ENCODE measurements around the gene PDE6A. TPM values are rescaled to one million over a fixed set of nuclear protein-coding genes. Genes with fewer than 3 reads are reported as not detected.
"Not testable (repeated sequence)": the region's sequence is repeated elsewhere in the genome, so short reads cannot be mapped to it uniquely, and the experiment has no call there.

The PDE6A gene
- total and polyA plus RNA-seq, 12 donors = 0.14 to 1.6 (median 0.86) TPM

DNA sequence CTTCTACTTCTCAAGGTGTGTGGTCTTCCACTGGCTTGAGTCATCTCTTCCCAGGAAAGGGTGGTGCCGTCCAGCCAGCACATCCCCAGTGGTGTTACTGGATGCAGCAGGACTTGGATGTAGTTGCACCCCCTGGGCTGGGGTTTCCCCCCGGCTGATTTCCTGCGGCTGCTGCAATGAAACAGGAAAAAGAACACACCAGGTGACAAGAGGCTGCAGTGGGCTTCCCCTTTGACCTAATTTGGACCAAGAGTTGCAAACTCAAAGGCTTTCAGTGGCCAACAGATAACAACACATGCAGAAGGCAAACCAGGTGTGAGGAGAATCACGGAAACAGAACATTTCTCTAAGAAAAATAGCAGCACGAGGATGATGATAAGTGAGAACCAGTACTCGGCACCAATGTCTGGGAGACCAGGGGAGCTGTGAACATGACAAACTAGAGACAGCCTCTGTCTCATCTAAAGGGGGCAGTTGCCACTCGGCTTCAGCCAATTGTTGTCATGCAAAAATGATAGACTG is 83.7 kb downstream of the PDE6A start:
- Histone ChIP-seq H3K27me3 (no peaks in the 10 kb centered on the region), H3K4me1 (replicated peaks in 1 of 2) (peaks cover 10 to 17% of the 10 kb centered on the region in 2 donors), H3K9me3 (replicated peaks in 1 of 3) (no peaks in the 10 kb centered on the region), H3K36me3 (replicated peaks in 1 of 2) (no peaks in the 10 kb centered on the region), H3K27ac (no peak overlapping the region), H3K4me3 (no peak overlapping the region)
- DNase-seq = no peak
- TF ChIP-seq POLR2A (IDR thresholded peaks at IDR 0.05) = no peak
- TF ChIP-seq, protein P1, sequence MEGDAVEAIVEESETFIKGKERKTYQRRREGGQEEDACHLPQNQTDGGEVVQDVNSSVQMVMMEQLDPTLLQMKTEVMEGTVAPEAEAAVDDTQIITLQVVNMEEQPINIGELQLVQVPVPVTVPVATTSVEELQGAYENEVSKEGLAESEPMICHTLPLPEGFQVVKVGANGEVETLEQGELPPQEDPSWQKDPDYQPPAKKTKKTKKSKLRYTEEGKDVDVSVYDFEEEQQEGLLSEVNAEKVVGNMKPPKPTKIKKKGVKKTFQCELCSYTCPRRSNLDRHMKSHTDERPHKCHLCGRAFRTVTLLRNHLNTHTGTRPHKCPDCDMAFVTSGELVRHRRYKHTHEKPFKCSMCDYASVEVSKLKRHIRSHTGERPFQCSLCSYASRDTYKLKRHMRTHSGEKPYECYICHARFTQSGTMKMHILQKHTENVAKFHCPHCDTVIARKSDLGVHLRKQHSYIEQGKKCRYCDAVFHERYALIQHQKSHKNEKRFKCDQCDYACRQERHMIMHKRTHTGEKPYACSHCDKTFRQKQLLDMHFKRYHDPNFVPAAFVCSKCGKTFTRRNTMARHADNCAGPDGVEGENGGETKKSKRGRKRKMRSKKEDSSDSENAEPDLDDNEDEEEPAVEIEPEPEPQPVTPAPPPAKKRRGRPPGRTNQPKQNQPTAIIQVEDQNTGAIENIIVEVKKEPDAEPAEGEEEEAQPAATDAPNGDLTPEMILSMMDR (IDR thresholded peaks at IDR 0.05) = no peak
- 78 to 89% (median 84%) methylated on average over 7 of the region's 7 CpGs for WGBS, 4 donors
- intact Hi-C loops (cut with DNase I) = no loop called here

DNA sequence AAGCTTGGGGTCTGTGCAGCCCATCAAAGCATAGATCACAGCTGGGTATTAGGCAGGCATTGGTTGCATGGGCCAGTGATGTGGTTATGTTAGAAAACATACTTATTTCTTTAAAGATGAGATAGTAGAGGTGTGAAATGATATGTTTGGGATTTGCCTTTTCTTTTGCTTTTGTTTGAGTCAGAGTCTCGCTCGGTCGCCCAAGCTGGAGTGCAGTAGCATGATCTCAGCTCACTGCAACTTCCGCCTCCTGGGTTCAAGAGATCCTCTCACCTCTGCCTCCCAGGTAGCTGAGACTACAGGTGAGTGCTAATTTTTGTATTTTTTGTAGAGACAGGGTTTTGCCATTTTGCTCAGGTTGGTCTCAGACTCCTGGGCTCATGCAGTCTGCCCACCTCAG is 84.8 kb downstream of the PDE6A start:
- WGBS, 4 donors = 97 to 100% (median 98%) methylated on average over 4 of the region's 4 CpGs
- intact Hi-C loops (cut with DNase I) = no loop called here

DNA sequence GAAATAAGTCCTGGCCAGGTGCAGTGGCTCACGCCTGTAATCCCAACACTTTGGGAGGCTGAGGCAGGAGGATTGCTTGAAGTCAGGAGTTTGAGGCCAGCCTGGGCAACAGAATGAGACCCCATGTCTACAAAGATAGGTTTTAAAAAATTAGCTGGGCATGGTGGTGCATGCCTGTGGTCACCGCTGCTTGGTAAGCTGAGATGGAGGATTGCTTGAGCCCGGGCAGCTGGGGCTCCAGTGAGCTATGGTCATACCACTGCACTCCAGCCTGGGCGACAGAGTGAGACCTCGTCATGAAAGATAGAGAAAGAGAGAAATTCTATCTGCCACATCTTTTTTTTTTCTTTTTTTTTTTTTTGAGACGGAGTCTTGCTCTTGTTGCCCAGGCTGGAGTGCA is 86.1 kb downstream of the PDE6A start:
- 97 to 100% (median 98%) methylated on average over 5 to 6 of the region's 6 CpGs for WGBS, 4 donors
- H3K27ac ChIP-seq = peak overlapping the region in 4 of 5 donors; percentile 41 to 98 (median 79)
- H3K27me3 ChIP-seq; H3K4me3 ChIP-seq; H3K36me3 ChIP-seq (replicated peaks in 1 of 2); intact Hi-C loops (cut with DNase I); H3K9me3 ChIP-seq (replicated peaks in 1 of 3): not testable (repeated sequence)
- DNase-seq = peak in 1 of 7 donors; percentile 15
- peaks cover 10 to 17% of the 10 kb centered on the region in 2 donors for H3K4me1 ChIP-seq (replicated peaks in 1 of 2)

More for the DNA sequence above, 84.8 kb downstream of the PDE6A start:
- no peak overlapping the region for H3K4me3 ChIP-seq
- no peaks in the 10 kb centered on the region for H3K9me3 ChIP-seq (replicated peaks in 1 of 3)
- peaks cover 10 to 17% of the 10 kb centered on the region in 2 donors for H3K4me1 ChIP-seq (replicated peaks in 1 of 2)
- DNase-seq = no peak
- no peaks in the 10 kb centered on the region for H3K27me3 ChIP-seq
- no peaks in the 10 kb centered on the region for H3K36me3 ChIP-seq (replicated peaks in 1 of 2)
- no peak overlapping the region for H3K27ac ChIP-seq
- TF ChIP-seq POLR2A (IDR thresholded peaks at IDR 0.05) = no peak
- TF ChIP-seq, protein P1 (IDR thresholded peaks at IDR 0.05) = no peak

DNA sequence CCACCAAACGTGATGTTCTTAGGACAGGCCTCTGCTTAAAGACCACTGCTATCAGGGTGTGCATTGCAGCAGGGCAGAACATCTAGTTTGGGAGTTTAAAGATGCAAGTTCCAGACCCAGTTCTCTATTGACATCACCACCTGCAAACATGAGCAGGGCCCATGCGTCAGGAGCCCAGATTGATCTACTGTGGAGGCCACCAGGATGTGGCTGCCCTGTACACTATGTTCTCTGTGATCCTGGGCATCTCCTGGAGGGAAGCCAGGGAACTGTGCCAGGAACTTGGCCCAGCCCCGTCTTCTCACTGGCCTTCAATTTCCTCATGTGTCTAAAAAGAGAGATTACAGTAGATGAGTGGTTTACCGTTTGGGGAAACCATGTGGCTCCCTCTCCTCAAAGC is 87.1 kb downstream of the PDE6A start:
- Histone ChIP-seq H3K9me3 (replicated peaks in 1 of 3) (no peaks in the 10 kb centered on the region), H3K4me1 (replicated peaks in 1 of 2) (peaks cover 10 to 17% of the 10 kb centered on the region in 2 donors), H3K36me3 (replicated peaks in 1 of 2) (no peaks in the 10 kb centered on the region), H3K27me3 (no peaks in the 10 kb centered on the region), H3K4me3 (no peak overlapping the region), H3K27ac (peak overlapping the region; percentile 50 to 98 (median 88))
- TF ChIP-seq, protein P1 (IDR thresholded peaks at IDR 0.05) = no peak
- TF ChIP-seq POLR2A (IDR thresholded peaks at IDR 0.05) = peak; percentile 24 to 43
- intact Hi-C loops (cut with DNase I) = no loop called here
- DNase-seq = peak; percentile 95 to 99 (median 99)
- WGBS, 4 donors = 14 to 29% (median 26%) methylated on average over 4 of the region's 4 CpGs

DNA sequence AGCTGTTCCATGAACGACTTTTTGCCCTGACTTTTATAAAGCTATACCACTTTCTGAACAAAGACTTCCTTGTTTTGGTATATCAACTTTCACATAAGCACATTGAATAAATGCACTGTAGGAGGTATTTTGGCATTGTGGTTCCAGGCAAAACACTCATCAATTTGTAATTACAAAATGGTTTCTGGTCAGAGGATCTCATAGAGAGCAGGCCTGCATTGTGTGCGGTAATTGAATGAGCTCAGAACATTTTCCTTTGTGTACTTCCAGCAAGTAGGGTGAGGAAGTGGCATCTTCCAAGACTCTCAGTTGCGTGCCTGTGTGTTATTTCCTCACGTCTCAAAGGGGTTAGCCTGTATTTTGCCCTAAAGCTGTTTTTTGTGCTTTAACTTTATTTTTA is 89.2 kb downstream of the PDE6A start:
- peak in 1 of 7 donors; percentile 3 for DNase-seq
- intact Hi-C loops (cut with DNase I) = no loop called here
- Histone ChIP-seq H3K9me3 (replicated peaks in 1 of 3) (no peaks in the 10 kb centered on the region), H3K36me3 (replicated peaks in 1 of 2) (no peaks in the 10 kb centered on the region), H3K27me3 (no peaks in the 10 kb centered on the region), H3K4me1 (replicated peaks in 1 of 2) (peaks cover 10 to 17% of the 10 kb centered on the region in 2 donors), H3K4me3 (no peak overlapping the region), H3K27ac (peak overlapping the region in 1 of 5 donors; percentile 88)
- no peak for TF ChIP-seq POLR2A (IDR thresholded peaks at IDR 0.05)
- TF ChIP-seq, protein P1 (IDR thresholded peaks at IDR 0.05) = no peak
- 79 to 84% (median 81%) methylated on average over 4 of the region's 4 CpGs for WGBS, 4 donors

Measured in adrenal gland (tissue), 12 donors.